DND-41 (cell line): ENCODE measurements around the gene RPGRIP1L.
"Not testable (repeated sequence)": the region's sequence is repeated elsewhere in the genome, so short reads cannot be mapped to it uniquely, and the experiment has no call there.

Experiments used
- ATAC-seq: fragments of 200-7000 bp; cut with Tn5 transposase; 3 replicates; pipeline ENCODE4 v1.9.1; 2021; ENCODE audit warnings: low read depth; ENCODE audit not compliant: insufficient read depth
- DNase-seq: peaks from one replicate; pipeline ENCODE4 v3.0.0-alpha.2; 2020
- H2AFZ ChIP-seq: 2 replicates; pipeline ENCODE4 v1.6.0; 2012; ENCODE audit warnings: low read depth, low read length
- H3K27ac ChIP-seq: 2 replicates; pipeline ENCODE4 v1.5.1; 2012; ENCODE audit warnings: low read length, inconsistent platforms
- H3K27me3 ChIP-seq: fragments of 200-600 bp; sonication (generic); 2 replicates; pipeline ENCODE4 v1.6.0; 2012; ENCODE audit warnings: low read length, mild to moderate bottlenecking, inconsistent platforms; ENCODE audit not compliant: insufficient read depth, poor library complexity
- H3K36me3 ChIP-seq: 2 replicates; pipeline ENCODE4 v1.5.1; 2012; ENCODE audit warnings: low read length, inconsistent platforms; ENCODE audit not compliant: insufficient read depth
- H3K4me1 ChIP-seq: 2 replicates; pipeline ENCODE4 v1.5.1; 2012; ENCODE audit warnings: mild to moderate bottlenecking, low read length; ENCODE audit not compliant: insufficient read depth
- H3K4me2 ChIP-seq: 2 replicates; pipeline ENCODE4 v1.6.0; 2012; ENCODE audit warnings: mild to moderate bottlenecking, moderate library complexity, low read length, inconsistent platforms; ENCODE audit not compliant: insufficient read depth
- H3K4me3 ChIP-seq, 2 experiments: fragments of 200-600 bp in 1 of 2; shearing (Covaris generic) in 1 of 2; 2 replicates each; pipeline ENCODE4 v1.5.1; 2012 to 2016; ENCODE audit warnings: inconsistent platforms in 2 of 2, low read length in 2 of 2, mild to moderate bottlenecking in 2 of 2, low read depth in 1 of 2, moderate library complexity in 1 of 2
- H3K79me2 ChIP-seq: 2 replicates; pipeline ENCODE4 v1.6.0; 2012; ENCODE audit warnings: low read length, inconsistent platforms; ENCODE audit not compliant: insufficient read depth
- H3K9ac ChIP-seq: 2 replicates; pipeline ENCODE4 v1.6.0; 2012; ENCODE audit warnings: low read depth, mild to moderate bottlenecking, inconsistent platforms, low read length, moderate library complexity
- H3K9me3 ChIP-seq: 2 replicates; pipeline ENCODE4 v1.5.1; 2012; ENCODE audit warnings: low read length, moderate library complexity, mild to moderate bottlenecking, inconsistent platforms; ENCODE audit not compliant: insufficient read depth, severe bottlenecking
- H4K20me1 ChIP-seq: 2 replicates; pipeline ENCODE4 v1.6.0; 2012; ENCODE audit warnings: low read length; ENCODE audit not compliant: insufficient read depth
- CTCF ChIP-seq: IDR thresholded peaks from 2 replicates; pipeline ENCODE4 v1.5.1; 2012; ENCODE audit warnings: borderline replicate concordance, low read length, moderate library complexity, mild to moderate bottlenecking; ENCODE audit not compliant: poor library complexity, severe bottlenecking; ENCODE audit errors: extremely low read depth
- EZH2 ChIP-seq: IDR thresholded peaks from 3 replicates; pipeline ENCODE4 v1.6.1; 2012; ENCODE audit warnings: borderline replicate concordance, low read depth, mild to moderate bottlenecking, moderate library complexity, low read length, inconsistent platforms; ENCODE audit not compliant: severe bottlenecking

RPGRIP1L gene

GRCh38 chr16:53704445-53704813 lies 770 bp upstream of the RPGRIP1L start:
- Histone ChIP-seq H3K9ac (peak overlapping the region; percentile 61), H2AFZ (peak overlapping the region; percentile 76), H3K27ac (peak overlapping the region; percentile 73), H3K79me2 (peaks cover 68% of the 10 kb centered on the region), H3K36me3 (peaks cover 13% of the 10 kb centered on the region; the same call in 1 of the 2 replicates), H3K4me3 (peak overlapping the region; percentile 69 to 75), H4K20me1 (no peaks in the 10 kb centered on the region), H3K4me1 (peaks cover 36% of the 10 kb centered on the region), H3K4me2 (peak overlapping the region; percentile 76), H3K27me3 (no peaks in the 10 kb centered on the region), H3K9me3 (no peaks in the 10 kb centered on the region)
- ATAC-seq (no peak), DNase-seq (no peak)
- TF ChIP-seq EZH2 (no peak), CTCF (no peak)

GRCh38 chr16:53698271-53698670 lies 5.4 kb downstream of the RPGRIP1L start:
- DNase-seq, H3K27me3 ChIP-seq: not testable (repeated sequence)
- H3K36me3 ChIP-seq, result peaks cover 21% of the 10 kb centered on the region

GRCh38 chr16:53695070-53695469 lies 8.6 kb downstream of the RPGRIP1L start:
- no peaks in the 10 kb centered on the region for H3K79me2 ChIP-seq
- H4K20me1 ChIP-seq, result no peaks in the 10 kb centered on the region
- H3K9ac ChIP-seq, result no peak overlapping the region
- DNase-seq (no peak), ATAC-seq (no peak)
- TF ChIP-seq CTCF (no peak), EZH2 (no peak)
- no peak overlapping the region for H3K4me3 ChIP-seq
- no peak overlapping the region for H2AFZ ChIP-seq
- no peaks in the 10 kb centered on the region for H3K4me1 ChIP-seq
- H3K27ac ChIP-seq, result no peak overlapping the region
- peaks cover 24% of the 10 kb centered on the region for H3K36me3 ChIP-seq
- no peaks in the 10 kb centered on the region for H3K9me3 ChIP-seq
- no peak overlapping the region for H3K4me2 ChIP-seq
- no peaks in the 10 kb centered on the region for H3K27me3 ChIP-seq

More at GRCh38 chr16:53698271-53698670, 5.4 kb downstream of the RPGRIP1L start:
- not testable (repeated sequence) for H2AFZ ChIP-seq, H3K79me2 ChIP-seq, H3K27ac ChIP-seq, H3K4me3 ChIP-seq, ATAC-seq, H4K20me1 ChIP-seq, H3K9ac ChIP-seq, H3K4me2 ChIP-seq, H3K9me3 ChIP-seq
- peaks cover 11% of the 10 kb centered on the region for H3K4me1 ChIP-seq

- Histone ChIP-seq H3K27me3 (no peaks in the 10 kb centered on the region), H2AFZ (no peak overlapping the region), H4K20me1 (no peaks in the 10 kb centered on the region), H3K4me2 (no peak overlapping the region), H3K27ac (no peak overlapping the region), H3K4me1 (no peaks in the 10 kb centered on the region), H3K9me3 (no peaks in the 10 kb centered on the region), H3K9ac (no peak overlapping the region), H3K4me3 (no peak overlapping the region), H3K36me3 (peaks cover 17% of the 10 kb centered on the region), H3K79me2 (no peaks in the 10 kb centered on the region)
- TF ChIP-seq CTCF, result no peak
- TF ChIP-seq EZH2, result no peak
- ATAC-seq (no peak), DNase-seq (no peak)
Observed at GRCh38 chr16:53693320-53693719, 10.3 kb downstream of the RPGRIP1L start.
